Aorta (tissue), 5 donors: ENCODE data around the gene GPX5. TPM values are rescaled to one million over a fixed set of nuclear protein-coding genes. Genes with fewer than 3 reads are reported as not detected.
"Not testable (repeated sequence)": the region's sequence is repeated elsewhere in the genome, so short reads cannot be mapped to it uniquely, and the experiment has no call there.

ENCODE experiments used
- ATAC-seq: fragments of 200-7000 bp; cut with Tn5 transposase; one replicate; pipeline ENCODE4 v1.9.1; 2022; ENCODE audit warnings: moderate library complexity; ENCODE audit not compliant: low FRiP score
- DNase-seq, 2 donors: peaks; one replicate each; pipeline ENCODE4 v3.0.0-alpha.2; 2020
- H3K27ac ChIP-seq, 2 donors: one replicate each; pipeline ENCODE4 v1.5.1; 2013; ENCODE audit warnings: low read length in 2 of 2, mild to moderate bottlenecking in 2 of 2, moderate library complexity in 2 of 2, control low read depth in 1 of 2, inconsistent platforms in 1 of 2, low read depth in 1 of 2
- H3K27me3 ChIP-seq, 2 donors: one replicate each; pipeline ENCODE4 v1.6.1; 2013; ENCODE audit warnings: control low read depth in 1 of 2, low read length in 1 of 2, mild to moderate bottlenecking in 1 of 2, moderate library complexity in 1 of 2; ENCODE audit not compliant: insufficient read depth in 2 of 2, control insufficient read depth in 1 of 2
- H3K36me3 ChIP-seq, 2 donors: one replicate each; pipeline ENCODE4 v1.6.1; 2013; ENCODE audit warnings: control low read depth in 1 of 2, low read length in 1 of 2, mild to moderate bottlenecking in 1 of 2; ENCODE audit not compliant: insufficient read depth in 2 of 2, control insufficient read depth in 1 of 2
- H3K4me1 ChIP-seq, 2 donors: one replicate each; pipeline ENCODE4 v1.6.1; 2013; ENCODE audit warnings: low read length in 2 of 2, control low read depth in 1 of 2, mild to moderate bottlenecking in 1 of 2, moderate library complexity in 1 of 2; ENCODE audit not compliant: insufficient read depth in 2 of 2, control insufficient read depth in 1 of 2
- H3K4me3 ChIP-seq, 2 donors: one replicate each; pipeline ENCODE4 v1.5.1; 2013; ENCODE audit warnings: low read length in 2 of 2, control low read depth in 1 of 2, mild to moderate bottlenecking in 1 of 2
- H3K9me3 ChIP-seq: one replicate; pipeline ENCODE4 v1.6.1; 2013; ENCODE audit warnings: mild to moderate bottlenecking, low read length; ENCODE audit not compliant: control insufficient read depth
- WGBS, 2 donors: extraction: QIAGEN DNeasy Blood & Tissue Kit; methylation state at CpG; one replicate each; pipeline ENCODE4 v1.1.7; 2013; 5-methylcytosine and 5-hydroxymethylcytosine counted together
- intact Hi-C, 2 donors: fragments of 100-400 bp; cut with DNase I; formaldehyde crosslinking; loops; one replicate each; pipeline versions ENCODE4 v1.14.2 to v1.15.0; 2022
- polyA plus RNA-seq, 2 donors: library from polyadenylated mRNA; stranded (reverse); fragments of 200-250 nt; gene quantifications; one replicate each; pipeline ENCODE4 v1.2.3, GENCODE V29; 2013
- total RNA-seq, 2 donors: library from RNA; stranded (reverse); fragmentation: NEBNext Ultra II Directional; extraction: Animal tissue kit (Norgen Biotek cat#: 25700); gene quantifications; one replicate each; pipeline ENCODE4 v1.2.1, GENCODE V29; 2021
- donor health status: healthy with polysubstance abuse.
- donor health status: Bipolar disorder and iron deficiency.
- donor health status: DM: no; HTN: no; CAD: no.
- donor health status: DM: no; HTN: no; CAD: no.
- donor health status: DM: yes; HTN: yes; CAD: no.

GPX5 gene
- total and polyA plus RNA-seq, 4 donors: not detected

DNA sequence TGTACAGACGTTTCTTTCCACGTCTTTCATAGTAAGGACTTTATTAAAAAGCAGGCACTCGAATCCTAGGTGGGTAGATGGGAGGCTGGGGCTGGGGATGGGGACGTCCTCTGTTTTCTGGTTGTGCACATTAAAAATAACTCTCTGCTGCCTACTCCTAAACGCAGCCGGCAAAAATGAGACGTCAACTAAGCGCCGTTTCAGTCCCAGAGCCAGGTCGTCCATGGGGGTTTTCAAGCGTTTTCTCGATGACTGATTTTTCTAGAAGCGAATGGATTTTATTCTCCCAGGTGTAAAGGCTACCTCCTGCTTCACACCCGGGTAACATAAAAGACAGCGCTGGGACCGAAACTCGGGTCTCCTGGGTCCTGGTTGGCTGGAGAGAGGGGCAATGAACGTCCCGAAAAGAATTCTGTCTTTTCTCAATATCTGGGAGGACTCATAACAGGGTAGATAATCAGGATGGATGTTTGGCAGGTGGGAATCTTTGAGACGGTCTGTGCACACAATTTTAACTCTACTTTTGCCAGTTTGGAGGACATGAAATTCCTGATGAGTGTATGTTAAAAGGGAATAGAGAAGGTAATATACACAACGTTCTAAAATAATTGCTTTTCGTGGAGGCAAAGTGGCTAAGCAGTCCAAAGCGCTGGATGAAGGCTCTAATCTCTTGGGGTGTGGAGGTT lies 35.3 kb upstream of the GPX5 start:
- peak; percentile 51 for ATAC-seq
- H3K27me3 ChIP-seq: peaks cover 0 to 2% of the 10 kb centered on the region in 2 donors
- no peak overlapping the region for H3K27ac ChIP-seq
- WGBS, 2 donors: 8% methylated on average over 23 of the region's 23 CpGs
- no peak for DNase-seq
- H3K4me1 ChIP-seq: no peaks in the 10 kb centered on the region
- H3K4me3 ChIP-seq: no peak overlapping the region
- intact Hi-C loops: no loop called here
- no peaks in the 10 kb centered on the region for H3K36me3 ChIP-seq
- peaks cover 4% of the 10 kb centered on the region for H3K9me3 ChIP-seq

DNA sequence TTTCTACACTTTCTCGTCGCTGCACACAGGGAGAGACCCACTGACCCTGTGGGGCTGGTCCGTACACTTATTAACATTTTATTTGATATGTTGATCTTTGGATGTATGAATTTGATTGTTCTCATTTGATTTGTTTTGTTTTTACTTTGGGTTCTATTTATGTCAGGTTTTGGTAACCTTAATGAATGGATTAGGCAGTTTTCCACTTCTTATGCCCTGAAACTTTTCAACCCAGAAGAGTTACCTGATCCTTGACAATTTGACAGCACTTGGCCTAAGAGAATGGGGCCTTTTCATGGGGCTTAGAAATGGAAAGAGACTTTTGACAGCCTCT lies 33.7 kb upstream of the GPX5 start:
- DNase-seq: no peak
- no peaks in the 10 kb centered on the region for H3K36me3 ChIP-seq
- H3K27me3 ChIP-seq: no peaks in the 10 kb centered on the region
- ATAC-seq: no peak
- peaks cover 4% of the 10 kb centered on the region for H3K9me3 ChIP-seq
- intact Hi-C loops: no loop called here
- H3K4me1 ChIP-seq: no peaks in the 10 kb centered on the region
- 32 to 36% methylated on average over 3 of the region's 3 CpGs for WGBS, 2 donors
- no peak overlapping the region for H3K27ac ChIP-seq
- no peak overlapping the region for H3K4me3 ChIP-seq

DNA sequence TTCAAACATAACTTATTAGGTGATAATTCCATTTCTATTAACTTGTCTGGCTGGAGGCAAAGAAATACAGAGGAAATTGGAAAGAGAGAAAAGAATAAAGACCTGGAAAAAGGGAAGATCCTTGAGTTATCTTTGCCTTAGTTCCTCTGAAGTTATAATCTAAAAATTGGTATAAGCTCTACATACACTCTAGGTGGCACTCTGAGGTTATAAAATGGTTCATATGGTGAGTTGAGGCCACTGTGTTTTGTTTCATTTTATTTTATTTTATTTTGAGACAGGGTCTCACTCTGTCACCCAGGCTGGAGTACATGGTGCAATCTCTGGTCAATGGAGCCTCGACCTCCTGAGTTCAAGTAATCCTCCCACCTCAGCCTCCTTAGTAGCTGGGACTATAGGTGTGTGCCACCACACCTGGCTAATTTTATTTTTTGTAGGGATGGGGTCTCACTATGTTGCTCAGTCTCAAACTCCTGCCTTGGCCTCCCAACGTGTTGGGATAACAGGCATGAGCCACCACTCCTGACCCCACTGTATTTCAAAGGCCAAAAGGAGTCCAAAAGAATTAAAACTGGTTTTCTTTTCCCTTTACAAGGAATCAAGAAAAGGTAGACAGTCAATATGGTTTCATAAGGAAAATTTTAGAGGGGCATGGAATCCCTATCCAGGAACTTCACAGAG lies 29.4 kb upstream of the GPX5 start:
- Histone ChIP-seq H3K4me1 (no peaks in the 10 kb centered on the region), H3K9me3 (no peaks in the 10 kb centered on the region), H3K27me3 (no peaks in the 10 kb centered on the region), H3K4me3 (no peak overlapping the region), H3K36me3 (no peaks in the 10 kb centered on the region), H3K27ac (no peak overlapping the region)
- no peak for ATAC-seq
- 30 to 35% methylated on average over 2 of the region's 2 CpGs for WGBS, 2 donors
- no peak for DNase-seq
- intact Hi-C loops: no loop called here

DNA sequence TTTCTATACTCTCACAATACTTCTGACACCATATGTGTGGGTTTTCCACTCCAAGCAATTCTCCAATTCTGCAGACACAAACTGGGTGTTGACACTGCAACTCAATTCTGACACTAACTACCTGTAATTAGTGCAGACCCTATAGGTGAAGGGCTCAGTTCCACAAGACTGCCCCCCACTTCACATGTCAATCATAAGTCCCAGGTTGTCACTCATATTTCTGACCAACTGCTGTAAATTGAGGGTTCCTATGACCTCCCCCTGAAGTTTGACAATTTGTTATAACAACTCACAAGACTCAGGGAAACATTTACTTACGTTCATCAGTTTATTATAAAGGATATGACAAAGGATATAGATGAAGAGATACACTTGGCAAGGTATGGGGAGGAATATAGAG lies 28.4 kb upstream of the GPX5 start:
- no peaks in the 10 kb centered on the region for H3K36me3 ChIP-seq
- H3K27ac ChIP-seq: no peak overlapping the region
- 63 to 65% methylated on average over 1 of the region's 1 CpG for WGBS, 2 donors
- H3K4me1 ChIP-seq: no peaks in the 10 kb centered on the region
- H3K27me3 ChIP-seq: no peaks in the 10 kb centered on the region
- intact Hi-C loops: no loop called here
- H3K4me3 ChIP-seq: no peak overlapping the region
- DNase-seq (no peak), ATAC-seq (no peak)
- no peaks in the 10 kb centered on the region for H3K9me3 ChIP-seq

DNA sequence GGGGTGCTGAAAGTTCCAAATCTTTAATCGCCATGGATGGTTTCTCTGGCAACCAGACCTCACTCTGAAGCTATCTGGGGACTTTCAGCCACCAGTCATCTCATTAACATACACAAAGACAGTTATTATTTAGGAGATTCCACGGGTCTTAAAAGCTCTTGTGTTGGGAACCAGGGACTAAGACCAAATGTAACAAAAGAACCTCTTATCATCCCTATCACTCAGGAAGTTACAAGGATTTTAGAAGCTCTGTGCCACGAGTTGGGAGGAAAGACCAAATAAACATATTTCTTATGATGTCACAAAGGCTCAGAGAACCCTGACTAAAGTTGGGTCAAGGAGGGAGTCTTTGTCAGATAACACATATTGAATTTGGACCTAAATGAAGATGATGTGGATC lies 27.8 kb upstream of the GPX5 start:
- intact Hi-C loops: no loop called here
- no peaks in the 10 kb centered on the region for H3K36me3 ChIP-seq
- no peaks in the 10 kb centered on the region for H3K9me3 ChIP-seq
- DNase-seq (no peak), ATAC-seq (no peak)
- H3K4me1 ChIP-seq: no peaks in the 10 kb centered on the region
- no peak overlapping the region for H3K27ac ChIP-seq
- H3K27me3 ChIP-seq: no peaks in the 10 kb centered on the region
- WGBS, 2 donors: 25 to 33% methylated on average over 3 of the region's 3 CpGs
- H3K4me3 ChIP-seq: no peak overlapping the region

DNA sequence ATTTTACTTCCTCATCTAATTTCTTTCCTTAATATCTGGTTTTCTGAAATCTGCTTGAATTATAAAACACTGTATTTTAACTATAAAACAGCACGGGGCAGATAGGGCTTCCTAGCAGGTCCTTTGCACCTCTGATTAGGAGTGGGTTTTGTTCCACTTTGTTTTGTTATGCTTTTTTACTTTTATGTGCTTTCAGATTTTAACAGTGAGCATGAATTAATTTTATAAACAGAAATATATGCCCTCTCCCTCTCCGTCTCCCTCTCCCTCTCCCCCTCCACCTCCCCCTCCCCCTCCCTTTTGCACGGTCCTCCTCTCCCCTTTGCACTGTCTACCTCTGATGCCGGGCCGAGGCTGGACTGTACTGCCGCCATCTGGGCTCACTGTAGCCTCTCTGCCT lies 24.4 kb upstream of the GPX5 start:
- H3K36me3 ChIP-seq: no peaks in the 10 kb centered on the region
- H3K4me1 ChIP-seq: no peaks in the 10 kb centered on the region
- no peak overlapping the region for H3K4me3 ChIP-seq
- H3K9me3 ChIP-seq: no peaks in the 10 kb centered on the region
- ATAC-seq (no peak), DNase-seq (no peak)
- intact Hi-C loops: no loop called here
- WGBS, 2 donors: 79 to 93% methylated on average over 6 of the region's 6 CpGs
- no peaks in the 10 kb centered on the region for H3K27me3 ChIP-seq
- H3K27ac ChIP-seq: no peak overlapping the region

DNA sequence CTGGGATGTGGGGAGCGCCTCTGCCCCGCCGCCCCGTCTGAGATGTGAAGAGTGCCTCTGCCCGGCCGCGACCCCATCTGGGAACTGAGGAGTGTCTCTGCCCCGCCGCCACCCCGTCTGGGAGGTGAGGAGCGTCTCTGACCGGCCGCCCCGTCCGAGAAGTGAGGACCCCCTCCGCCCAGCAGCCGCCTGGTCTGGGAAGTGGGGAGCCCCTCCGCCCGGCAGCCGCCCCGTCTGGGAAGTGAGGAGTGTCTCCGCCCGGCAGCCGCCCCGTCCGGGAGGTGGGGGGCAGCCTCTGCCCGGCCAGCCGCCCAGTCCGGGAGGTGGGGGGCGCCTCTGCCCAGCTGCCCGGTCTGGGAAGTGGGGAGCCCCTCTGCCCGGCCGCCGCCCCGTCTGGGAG lies 23.5 kb upstream of the GPX5 start:
- H3K36me3 ChIP-seq, intact Hi-C loops, H3K4me1 ChIP-seq, H3K27ac ChIP-seq, H3K27me3 ChIP-seq, DNase-seq, ATAC-seq, H3K9me3 ChIP-seq, H3K4me3 ChIP-seq: not testable (repeated sequence)
- 94% methylated on average over 21 to 35 of the region's 35 CpGs for WGBS, 2 donors

DNA sequence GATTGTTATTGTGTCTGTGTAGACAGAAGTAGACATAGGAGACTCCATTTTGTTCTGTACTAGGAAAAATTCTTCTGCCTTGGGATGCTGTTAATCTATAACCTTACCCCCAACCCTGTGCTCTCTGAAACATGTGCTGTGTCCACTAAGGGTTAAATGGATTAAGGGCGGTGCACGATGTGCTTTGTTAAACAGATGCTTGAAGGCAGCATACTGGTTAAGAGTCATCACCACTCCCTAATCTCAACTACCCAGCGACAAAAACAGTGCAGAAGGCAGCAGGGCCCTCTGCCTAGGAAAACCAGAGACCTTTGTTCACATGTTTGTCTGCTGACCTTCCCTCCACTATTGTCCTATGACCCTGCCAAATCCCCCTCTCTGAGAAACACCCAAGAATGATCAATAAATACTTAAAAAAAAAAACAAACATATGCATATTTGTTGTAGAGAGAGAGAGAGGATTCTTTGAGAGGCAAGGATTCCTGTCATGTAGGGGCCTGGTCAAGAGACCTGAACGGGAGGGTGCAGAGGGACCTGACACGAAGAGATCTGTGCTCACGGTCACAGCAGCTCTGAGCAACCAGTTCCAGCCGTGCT lies 22.9 kb upstream of the GPX5 start:
- H3K4me3 ChIP-seq, H3K27me3 ChIP-seq, H3K9me3 ChIP-seq, DNase-seq, H3K27ac ChIP-seq, ATAC-seq, intact Hi-C loops, H3K4me1 ChIP-seq, H3K36me3 ChIP-seq: not testable (repeated sequence)
- 65% methylated on average over 7 of the region's 7 CpGs for WGBS, 2 donors

DNA sequence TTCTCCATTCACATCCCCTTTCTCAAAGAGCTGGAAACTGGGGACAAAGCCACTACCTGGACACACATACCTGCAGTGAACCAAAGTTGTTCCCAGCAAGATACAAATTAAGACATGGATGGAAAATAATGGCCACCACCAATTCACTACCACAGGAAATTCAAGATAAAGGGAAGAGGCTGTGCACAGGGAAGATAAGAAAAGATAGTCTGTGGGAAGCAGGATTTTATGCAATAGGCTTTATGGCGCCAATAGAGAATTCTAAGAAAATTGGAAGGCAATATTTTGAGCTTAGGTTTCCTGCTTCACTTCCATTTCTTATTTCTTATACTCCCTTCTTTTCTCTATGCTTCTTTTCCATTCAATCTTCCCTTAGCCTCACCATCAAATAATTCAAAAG lies 19.9 kb upstream of the GPX5 start:
- no peaks in the 10 kb centered on the region for H3K4me1 ChIP-seq
- no peaks in the 10 kb centered on the region for H3K36me3 ChIP-seq
- no peaks in the 10 kb centered on the region for H3K27me3 ChIP-seq
- DNase-seq: no peak
- no peaks in the 10 kb centered on the region for H3K9me3 ChIP-seq
- H3K4me3 ChIP-seq: no peak overlapping the region
- no peak overlapping the region for H3K27ac ChIP-seq
- intact Hi-C loops: no loop called here
- ATAC-seq: no peak
- 93 to 94% methylated on average over 1 of the region's 1 CpG for WGBS, 2 donors
